ENCODE measurements around the gene DCAF7.

DCAF7 gene

GRCh38 chr17:63546308-63547082 lies 3.8 kb upstream of the DCAF7 start:
- no peak for DNase-seq

- DNase-seq, result no peak
Measured at GRCh38 chr17:63547083-63547523, 3.2 kb upstream of the DCAF7 start.

GRCh38 chr17:63549289-63549945 lies 860 bp upstream of the DCAF7 start:
- no peak for DNase-seq

- no peak for DNase-seq
Measured at GRCh38 chr17:63550817-63551639, 751 bp downstream of the DCAF7 start.

- no peak for DNase-seq
Measured at GRCh38 chr17:63552211-63552610, 1.9 kb downstream of the DCAF7 start.

- no peak for DNase-seq
Measured at GRCh38 chr17:63555500-63556156, 5.4 kb downstream of the DCAF7 start.

- DNase-seq, result no peak
Measured at GRCh38 chr17:63557416-63557815, 7.1 kb downstream of the DCAF7 start.

GRCh38 chr17:63558441-63558840 lies 8.2 kb downstream of the DCAF7 start:
- DNase-seq, result no peak

GRCh38 chr17:63561819-63562218 lies 11.5 kb downstream of the DCAF7 start:
- DNase-seq, result no peak

GRCh38 chr17:63563339-63563738 lies 13.1 kb downstream of the DCAF7 start:
- DNase-seq, result no peak

GRCh38 chr17:63564562-63564961 lies 14.3 kb downstream of the DCAF7 start:
- DNase-seq, result no peak

GRCh38 chr17:63567229-63567628 lies 17.0 kb downstream of the DCAF7 start:
- DNase-seq, result no peak

- DNase-seq, result no peak
Measured at GRCh38 chr17:63568563-63568962, 18.3 kb downstream of the DCAF7 start.

- no peak for DNase-seq
Measured at GRCh38 chr17:63571632-63572310, 21.5 kb downstream of the DCAF7 start.

- DNase-seq, result no peak
Measured at GRCh38 chr17:63573634-63574033, 23.4 kb downstream of the DCAF7 start.

- no peak for DNase-seq
Measured at GRCh38 chr17:63578027-63578768, 27.9 kb downstream of the DCAF7 start.

- no peak for DNase-seq
Measured at GRCh38 chr17:63578769-63579111, 28.5 kb downstream of the DCAF7 start.

- DNase-seq, result no peak
Measured at GRCh38 chr17:63579633-63580032, 29.4 kb downstream of the DCAF7 start.

- DNase-seq, result no peak
Measured at GRCh38 chr17:63587770-63588169, 37.5 kb downstream of the DCAF7 start.

GRCh38 chr17:63588797-63589196 lies 38.5 kb downstream of the DCAF7 start:
- DNase-seq, result no peak

GRCh38 chr17:63589646-63590045 lies 39.4 kb downstream of the DCAF7 start:
- no peak for DNase-seq

- no peak for DNase-seq
Measured at GRCh38 chr17:63592797-63593196, 42.5 kb downstream of the DCAF7 start.
